22Rv1 (cell line): ENCODE data around the gene VWA8.

Source experiments
- CTCF ChIP-seq: fragments of 450-650 bp; IDR thresholded peaks from 2 replicates; pipeline ENCODE4 v1.5.1; 2017; ENCODE audit warnings: mild to moderate bottlenecking
- ZFX ChIP-seq: fragments of 450-650 bp; IDR thresholded peaks from 2 replicates; pipeline ENCODE4 v1.6.1; 2017; ENCODE audit warnings: antibody characterized with exemption, borderline replicate concordance

- TF ChIP-seq CTCF (no peak), ZFX (no peak)
These were observed 5.8 kb upstream of the VWA8 start for GRCh38 chr13:41966671-41967070.
